Retinal pigment epithelial cell (primary cell): ENCODE measurements around the gene BBC3.

ENCODE experiments used
- DNase-seq: peaks from one replicate; pipeline ENCODE4 v3.0.0-alpha.2; 2010; ENCODE audit warnings: low read depth
- H3K4me3 ChIP-seq: 2 replicates; pipeline ENCODE4 v1.5.1; 2011; ENCODE audit warnings: mild to moderate bottlenecking, low read length, control low read depth, moderate library complexity
- CTCF ChIP-seq: conservative IDR thresholded peaks from 2 replicates; pipeline ENCODE4 v1.5.1; 2011; ENCODE audit warnings: low read depth, low read length, control low read depth, inconsistent platforms

Gene BBC3

GRCh38 chr19:47186446-47187334 lies 44.3 kb downstream of the BBC3 start:
- H3K4me3 ChIP-seq: no peak overlapping the region
- no peak for TF ChIP-seq CTCF
- DNase-seq: no peak

- no peak for DNase-seq
- no peak overlapping the region for H3K4me3 ChIP-seq
Observed at GRCh38 chr19:47183601-47184000, 47.4 kb downstream of the BBC3 start.

GRCh38 chr19:47179653-47180310 lies 51.2 kb downstream of the BBC3 start:
- TF ChIP-seq CTCF: no peak
- H3K4me3 ChIP-seq: no peak overlapping the region
- DNase-seq: no peak

More at GRCh38 chr19:47183601-47184000, 47.4 kb downstream of the BBC3 start:
- TF ChIP-seq CTCF: no peak

DNA sequence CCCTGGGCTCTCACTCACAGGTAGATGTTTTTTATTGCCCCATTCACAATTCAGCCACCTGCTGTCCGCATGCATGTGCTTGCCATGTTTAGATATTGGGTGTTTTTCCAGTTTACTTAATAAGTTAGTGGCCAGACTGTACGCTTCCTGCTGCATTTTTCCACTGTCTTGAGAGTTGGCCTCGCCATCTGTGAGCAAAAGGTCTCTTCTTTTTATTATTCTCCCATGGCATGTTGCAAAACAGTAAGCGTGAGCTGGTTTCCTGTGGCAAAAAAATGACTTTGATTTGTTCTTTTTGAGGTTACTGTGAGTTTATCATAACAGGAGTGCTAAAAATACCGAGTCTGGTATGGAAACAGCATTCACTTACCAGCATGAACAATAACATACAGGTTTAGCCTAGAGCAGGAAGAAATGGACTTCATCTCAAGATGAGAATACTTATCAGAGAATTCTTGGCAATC lies 54.3 kb downstream of the BBC3 start:
- no peak for DNase-seq
- no peak overlapping the region for H3K4me3 ChIP-seq
- TF ChIP-seq CTCF: no peak

DNA sequence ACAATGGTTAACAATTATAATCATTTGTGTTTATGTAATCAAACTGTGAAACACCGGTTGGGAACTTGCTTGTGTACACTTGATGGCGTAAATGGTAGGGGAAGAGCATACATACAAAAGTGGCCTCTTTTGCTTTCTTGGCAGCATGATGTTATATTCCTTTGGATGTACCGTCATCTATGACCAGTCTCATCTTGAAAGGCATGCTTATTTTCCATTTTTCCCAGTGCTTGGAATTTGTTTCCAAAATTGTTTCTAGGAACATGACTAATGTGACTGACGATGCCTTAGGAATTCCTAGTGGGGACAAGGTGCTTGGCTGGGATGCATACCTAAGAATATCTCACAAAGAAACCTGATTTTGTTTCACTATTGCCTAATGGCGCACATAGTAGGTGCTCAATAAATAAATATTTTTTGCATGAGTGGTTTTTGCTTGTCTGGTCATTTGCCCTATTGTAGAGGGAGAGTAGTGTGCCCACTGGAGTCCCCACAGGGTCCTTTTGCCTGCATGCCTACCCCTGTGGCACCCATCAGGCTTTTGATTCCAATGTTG lies 54.9 kb downstream of the BBC3 start:
- H3K4me3 ChIP-seq: no peak overlapping the region
- no peak for DNase-seq

More for the DNA sequence above, 54.9 kb downstream of the BBC3 start:
- TF ChIP-seq CTCF: no peak
